Effector CD4-positive, alpha-beta T cell (primary cell): Measurements from ENCODE around the gene LTB4R2.
A peak's percentile ranks its signal among the peaks of the same experiment; 100 is the strongest.

Experiments
- DNase-seq: peaks from one replicate; pipeline ENCODE4 v3.0.0-alpha.2; 2020

Gene LTB4R2

GRCh38 chr14:24299255-24300191, 10.4 kb upstream of the LTB4R2 start, which contains the start of the genes DHRS1 and NOP9:
Gene DHRS1, minus strand, starts transcription at chr14:24299780. Its CDS starts 674 bp downstream, at chr14:24299106.
Gene NOP9, plus strand, starts transcription at chr14:24299850. Its CDS starts 105 bp downstream, at chr14:24299955.
- DNase-seq = peak; percentile 92

- no peak for DNase-seq
Measured at GRCh38 chr14:24300326-24300980, 9.5 kb upstream of the LTB4R2 start.

- no peak for DNase-seq
Measured at GRCh38 chr14:24304019-24304387, 5.9 kb upstream of the LTB4R2 start.

GRCh38 chr14:24307156-24307574, 2.8 kb upstream of the LTB4R2 start:
- no peak for DNase-seq

GRCh38 chr14:24307575-24308341, 2.2 kb upstream of the LTB4R2 start, which contains the start of gene CIDEB:
Gene CIDEB, minus strand, starts transcription at chr14:24307977. Its CDS starts 119 bp downstream, at chr14:24307858.
- DNase-seq = peak; percentile 45

GRCh38 chr14:24308342-24309124, 1.4 kb upstream of the LTB4R2 start:
- DNase-seq = no peak

- no peak for DNase-seq
Measured at GRCh38 chr14:24310265-24310645, 315 bp downstream of the LTB4R2 start.

- DNase-seq = peak; percentile 59
Measured at GRCh38 chr14:24310646-24311604, 985 bp downstream of the LTB4R2 start, which contains the start of gene LTB4R. Gene LTB4R, plus strand, starts transcription at chr14:24311502. Its CDS starts 4,150 bp downstream, at chr14:24315652.

GRCh38 chr14:24311837-24312615, 2.1 kb downstream of the LTB4R2 start:
- no peak for DNase-seq

- DNase-seq = no peak
Measured at GRCh38 chr14:24312736-24313507, 3.0 kb downstream of the LTB4R2 start.

GRCh38 chr14:24313913-24314312, 4.0 kb downstream of the LTB4R2 start:
- DNase-seq = no peak

- no peak for DNase-seq
Measured at GRCh38 chr14:24314377-24315193, 4.6 kb downstream of the LTB4R2 start.

- no peak for DNase-seq
Measured at GRCh38 chr14:24315243-24315806, 5.4 kb downstream of the LTB4R2 start.

- no peak for DNase-seq
Measured at GRCh38 chr14:24315807-24316596, 6.1 kb downstream of the LTB4R2 start.

GRCh38 chr14:24316597-24316950, 6.6 kb downstream of the LTB4R2 start:
- DNase-seq = no peak

- no peak for DNase-seq
Measured at GRCh38 chr14:24317141-24317928, 7.4 kb downstream of the LTB4R2 start.
